Brain pericyte (primary cell): ENCODE measurements around the gene MRPL3.
A peak's percentile ranks its signal among the peaks of the same experiment; 100 is the strongest.

Experiments
- DNase-seq: peaks from one replicate; pipeline ENCODE4 v3.0.0-alpha.2; 2012; ENCODE audit warnings: low read depth, low spot score

Gene MRPL3

DNA sequence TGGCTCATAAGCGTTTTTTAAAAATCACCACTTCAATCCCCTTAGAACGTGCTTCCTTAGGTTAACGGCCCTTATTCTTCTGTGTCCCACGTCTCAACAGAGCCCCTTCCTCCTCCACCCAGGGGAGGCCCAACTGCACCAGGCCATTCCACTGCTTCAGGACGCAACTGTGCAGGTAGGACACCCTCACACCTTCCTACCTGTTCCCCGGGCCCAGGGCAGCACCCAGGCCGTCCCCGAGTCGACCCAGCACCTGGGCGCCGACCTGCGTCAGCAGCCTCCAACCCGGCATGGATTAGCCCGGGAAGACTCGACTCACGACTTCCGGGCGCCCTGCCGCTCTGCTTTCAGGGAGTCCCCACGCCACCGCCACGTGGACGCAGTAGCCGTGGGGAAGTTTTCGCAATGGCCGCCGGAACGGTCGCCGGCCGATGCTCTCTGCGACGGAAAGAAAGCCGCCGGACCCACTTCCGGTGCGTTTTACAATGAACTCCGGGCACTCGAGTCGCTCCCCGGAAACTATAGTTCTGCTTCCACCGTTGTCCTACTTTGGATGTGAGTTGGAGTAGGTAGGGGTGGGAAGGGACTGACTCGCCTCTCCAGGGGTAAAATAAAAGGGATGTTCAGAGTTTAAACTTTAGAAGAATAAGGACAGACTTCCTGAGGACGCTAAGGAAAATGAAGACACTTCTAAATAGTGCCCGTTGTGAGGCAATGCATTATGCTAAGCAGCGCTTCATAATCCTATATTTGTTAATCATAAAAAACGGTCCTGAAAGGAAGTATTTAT, at the start of gene MRPL3:
Gene MRPL3, minus strand, starts transcription at position 442 of the 790 bp plus-strand sequence. Its CDS starts 150 bp downstream, at position 292.
- peak; percentile 50 for DNase-seq

DNA sequence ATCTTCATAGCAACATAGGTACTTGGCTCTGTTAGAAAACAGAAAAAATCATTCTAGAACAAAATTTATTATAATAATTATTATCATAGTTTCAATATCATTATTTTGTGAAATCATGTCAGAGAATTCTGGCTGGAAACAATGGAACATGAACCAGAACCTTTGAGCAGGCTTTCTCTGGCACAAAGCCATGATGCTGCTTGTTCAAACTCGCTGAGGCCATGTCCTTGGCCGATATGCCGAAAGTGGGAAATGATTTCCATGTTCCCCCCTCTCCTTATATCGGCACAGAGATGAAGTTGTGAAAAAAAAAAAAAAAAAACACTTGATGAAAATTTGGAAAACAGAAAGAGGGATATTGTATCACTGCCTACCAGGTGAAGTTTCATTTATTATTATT, 49.0 kb upstream of the MRPL3 start:
- DNase-seq, result no peak

DNA sequence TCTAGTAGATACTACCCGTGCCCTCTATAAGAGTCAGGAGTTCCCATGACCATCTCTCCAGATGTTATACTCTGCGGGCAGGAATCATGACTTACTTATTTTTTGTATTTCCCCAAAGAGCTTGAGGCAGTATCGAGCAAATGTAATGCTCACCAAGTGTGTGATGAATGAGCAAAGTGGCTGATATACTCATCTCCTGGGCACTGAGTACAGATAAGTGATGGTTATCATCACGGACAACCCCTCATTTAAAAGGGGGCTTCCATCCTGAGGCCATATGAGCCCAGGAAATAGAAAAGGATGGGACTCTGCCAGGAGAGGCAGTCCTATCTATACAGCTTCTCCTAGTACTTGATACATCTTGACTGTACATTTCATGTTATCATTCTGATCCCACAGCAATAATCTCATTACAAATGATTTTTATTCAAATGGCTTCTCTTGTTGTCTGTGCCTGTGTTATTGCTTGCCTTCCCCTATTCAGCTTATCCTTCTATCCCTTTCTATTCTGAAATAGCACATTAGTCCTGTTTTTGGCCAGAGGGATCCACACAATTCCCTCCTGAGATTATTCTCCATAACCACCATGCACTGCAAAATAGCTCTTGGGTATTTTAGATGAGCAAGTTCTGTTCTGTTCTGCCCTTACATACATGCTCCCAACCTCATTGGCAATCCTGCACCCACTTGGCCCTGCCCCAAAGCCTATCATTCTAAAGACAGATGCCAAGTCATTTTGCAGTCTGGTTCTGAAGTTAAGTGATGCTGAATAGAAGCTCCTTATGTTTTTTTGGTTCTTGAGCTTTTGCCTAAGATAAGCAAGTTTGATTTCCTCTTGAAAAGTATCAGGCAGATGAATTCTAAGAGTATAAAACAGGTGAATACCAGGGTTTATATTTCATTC, 48.0 kb upstream of the MRPL3 start:
- no peak for DNase-seq

- DNase-seq, result no peak
Measured at GRCh38 chr3:131549340-131549739, 46.6 kb upstream of the MRPL3 start.

DNA sequence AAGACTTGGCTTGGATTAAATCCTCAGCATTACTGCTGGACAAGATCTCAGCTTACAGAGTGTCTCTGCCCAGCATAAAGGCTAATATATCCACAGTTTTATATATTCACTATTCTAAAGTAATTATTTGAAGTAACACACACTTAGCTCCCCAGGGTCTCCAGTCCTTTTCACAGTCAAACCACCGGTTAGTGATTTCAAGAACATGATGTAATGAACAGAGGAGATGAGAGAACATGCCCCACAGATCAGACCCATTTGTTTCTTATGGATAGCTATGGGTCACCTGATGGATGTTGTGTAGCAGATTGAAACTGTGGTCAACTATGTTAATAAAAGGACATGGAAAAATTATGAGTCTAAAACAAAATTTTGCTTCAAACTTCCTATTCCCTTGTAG, 44.8 kb upstream of the MRPL3 start:
- no peak for DNase-seq

DNA sequence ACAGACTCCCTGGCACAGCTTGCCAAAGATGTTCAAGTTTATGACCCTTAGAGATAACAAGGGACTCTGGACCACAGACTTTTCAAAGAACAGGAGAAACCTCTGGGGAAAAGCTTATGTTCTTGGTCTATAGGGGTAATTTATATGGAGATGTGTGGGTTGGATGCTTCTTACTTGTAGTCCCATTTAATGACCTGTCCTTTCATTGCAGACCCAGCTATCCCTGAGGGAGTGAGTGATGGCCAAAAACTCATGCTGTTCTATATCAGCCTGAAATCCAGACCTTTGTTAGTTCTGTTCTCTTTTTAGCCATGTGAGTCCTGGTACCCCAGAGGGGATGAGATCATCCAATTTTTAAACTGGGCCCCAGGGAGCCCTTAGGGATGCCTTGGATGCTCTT, 43.7 kb upstream of the MRPL3 start:
- no peak for DNase-seq

DNA sequence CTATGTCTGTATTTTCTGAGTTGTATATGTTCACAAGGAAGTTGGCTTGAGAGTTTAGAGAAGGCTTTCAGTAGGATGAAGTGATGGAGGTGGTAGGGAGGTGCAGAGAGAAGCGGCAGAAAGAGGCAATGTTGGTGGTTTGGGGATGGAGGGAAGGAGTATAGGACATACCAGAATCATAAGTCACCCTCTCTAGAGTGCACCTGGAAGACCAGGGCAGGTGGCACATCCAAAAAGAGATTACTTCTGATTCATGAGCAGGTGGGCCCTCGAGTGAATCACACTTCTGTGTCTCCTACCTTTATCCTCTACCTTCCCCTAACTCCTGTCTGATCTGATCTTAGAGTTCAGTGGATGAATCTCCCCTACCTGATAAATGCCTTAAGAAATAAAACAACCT, 41.8 kb upstream of the MRPL3 start:
- no peak for DNase-seq

DNA sequence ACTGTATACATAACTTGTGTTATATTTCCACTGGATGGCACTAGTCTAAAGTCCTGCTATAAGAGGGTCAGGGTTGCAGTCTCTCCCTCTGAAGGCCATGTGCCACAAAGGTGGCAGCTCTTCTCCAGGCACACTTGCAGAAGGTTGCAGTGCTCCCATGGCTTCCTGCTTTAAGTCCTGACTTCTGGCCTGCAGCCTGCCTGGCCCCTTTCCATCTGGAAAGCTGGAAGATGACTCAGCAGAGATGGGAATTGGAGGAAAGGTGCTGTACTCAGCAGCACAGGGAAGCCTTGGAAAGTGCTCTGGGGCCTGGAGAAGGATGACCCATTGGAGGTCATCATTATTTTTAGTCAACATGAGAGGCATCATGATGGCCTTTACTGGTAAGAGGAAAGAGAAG, 40.9 kb upstream of the MRPL3 start:
- peak; percentile 0 for DNase-seq

- no peak for DNase-seq
Measured at GRCh38 chr3:131541288-131541687, 38.5 kb upstream of the MRPL3 start.

GRCh38 chr3:131540821-131541220, 38.0 kb upstream of the MRPL3 start:
- no peak for DNase-seq

GRCh38 chr3:131540143-131540542, 37.4 kb upstream of the MRPL3 start:
- DNase-seq, result no peak

- no peak for DNase-seq
Measured at GRCh38 chr3:131538968-131539367, 36.2 kb upstream of the MRPL3 start.

DNA sequence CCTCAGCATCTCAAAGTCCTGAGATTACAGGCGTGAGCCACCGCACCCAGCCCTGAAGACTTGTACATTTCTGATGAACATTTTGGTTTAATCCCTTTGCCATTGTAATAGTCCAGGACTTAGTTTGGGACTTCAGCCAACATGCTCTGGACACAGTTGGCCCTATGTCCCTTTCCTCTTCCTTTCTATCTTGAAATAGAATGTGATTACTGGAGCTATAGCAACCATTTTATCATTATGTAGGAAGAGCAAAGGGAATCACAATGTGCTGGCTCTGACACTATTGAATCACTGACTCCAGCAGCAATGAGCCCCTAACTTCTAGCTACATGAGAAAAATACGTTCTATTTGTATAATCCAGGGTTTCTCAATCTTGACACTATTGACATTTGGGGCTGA, 34.8 kb upstream of the MRPL3 start:
- DNase-seq, result no peak

GRCh38 chr3:131535596-131535995, 32.8 kb upstream of the MRPL3 start:
- DNase-seq, result no peak

- DNase-seq, result no peak
Measured at GRCh38 chr3:131535131-131535530, 32.4 kb upstream of the MRPL3 start.

DNA sequence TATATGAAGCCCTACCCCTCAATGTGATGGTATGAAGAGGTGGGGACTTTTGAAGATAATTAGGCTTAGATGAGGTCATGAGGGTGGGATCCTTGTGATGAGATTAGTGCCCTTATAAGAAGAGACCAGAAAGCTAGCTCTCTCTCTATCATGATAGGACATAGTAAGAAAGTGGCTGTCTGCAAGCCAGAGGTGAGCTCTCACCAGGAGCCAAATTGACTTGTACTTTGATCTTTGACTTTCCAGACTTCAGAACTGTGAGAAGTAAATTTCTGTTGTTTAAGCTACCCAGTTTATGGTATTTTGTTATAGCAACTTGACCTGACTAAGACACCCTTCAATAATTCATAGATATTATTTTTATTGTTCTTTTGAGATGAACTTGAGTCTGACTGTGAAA, 29.9 kb upstream of the MRPL3 start:
- DNase-seq, result no peak

- no peak for DNase-seq
Measured at GRCh38 chr3:131530843-131531242, 28.1 kb upstream of the MRPL3 start.

DNA sequence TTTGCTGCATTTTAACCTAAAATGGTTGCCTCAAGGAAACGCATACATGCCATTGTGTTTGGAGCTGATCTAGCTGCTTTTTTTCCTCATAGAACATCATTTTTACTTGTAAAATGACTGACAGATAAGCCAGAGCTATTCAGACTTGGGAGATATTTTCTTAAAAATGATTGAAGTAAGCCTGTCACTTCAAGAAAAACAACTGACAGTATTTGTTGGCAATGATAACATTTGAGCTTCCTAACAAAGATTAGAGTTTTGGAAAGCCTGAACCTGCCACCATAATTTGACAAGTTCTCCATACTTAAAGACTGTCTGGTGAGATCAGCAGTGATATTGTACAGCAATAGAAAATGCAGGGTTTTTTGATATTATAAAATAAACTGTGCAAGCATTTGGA, 27.6 kb upstream of the MRPL3 start:
- DNase-seq, result no peak

DNA sequence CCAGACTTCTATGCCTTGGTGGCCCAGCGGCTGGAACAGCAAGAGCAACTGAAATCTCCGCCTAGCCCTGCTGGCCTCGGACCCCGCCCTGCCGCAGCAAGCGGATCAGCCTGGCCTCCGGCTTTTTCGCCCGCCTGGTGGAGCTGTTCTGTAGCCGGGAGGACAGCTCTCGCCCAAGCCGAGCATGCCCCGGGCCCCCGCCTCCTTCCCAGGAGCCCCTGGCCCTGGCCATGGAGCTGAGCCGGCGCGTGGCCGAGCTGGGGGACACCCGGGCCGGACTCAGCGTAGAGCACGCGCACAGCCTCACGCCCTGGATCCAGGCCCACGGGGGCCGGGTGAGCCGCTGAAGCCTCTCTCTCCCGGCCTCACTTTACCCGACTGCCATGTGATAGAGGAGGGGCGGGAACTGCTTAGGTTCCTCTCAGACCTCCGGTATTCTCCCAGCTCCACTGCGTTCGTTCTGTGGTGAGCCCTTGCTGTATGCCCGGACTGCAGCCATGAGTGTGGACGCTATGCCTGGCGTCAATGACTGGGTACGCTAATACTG, 24.1 kb upstream of the MRPL3 start:
- DNase-seq, result no peak

- DNase-seq, result no peak
Measured at GRCh38 chr3:131518680-131519079, 15.9 kb upstream of the MRPL3 start.

DNA sequence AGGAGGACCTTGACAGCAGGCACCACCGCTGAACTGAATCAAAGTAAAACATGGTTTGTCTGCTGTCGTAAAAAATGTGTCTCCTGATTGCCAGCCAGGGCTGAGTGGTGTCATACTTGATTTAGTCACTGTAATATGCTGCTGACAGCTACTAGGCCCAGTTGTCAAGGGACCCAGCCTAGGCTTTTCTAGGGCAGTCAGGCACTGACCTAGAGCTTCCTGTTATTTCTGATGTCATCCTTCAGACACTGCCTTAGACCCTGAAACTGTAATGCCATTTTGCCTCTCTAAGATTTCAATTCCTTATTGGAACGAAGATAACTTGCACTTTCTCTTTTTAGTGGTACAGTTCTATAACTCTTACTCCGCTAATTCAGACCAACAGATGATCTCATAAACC, 2.6 kb upstream of the MRPL3 start:
- no peak for DNase-seq

- no peak for DNase-seq
Measured at GRCh38 chr3:131503320-131503635, 507 bp upstream of the MRPL3 start.

DNA sequence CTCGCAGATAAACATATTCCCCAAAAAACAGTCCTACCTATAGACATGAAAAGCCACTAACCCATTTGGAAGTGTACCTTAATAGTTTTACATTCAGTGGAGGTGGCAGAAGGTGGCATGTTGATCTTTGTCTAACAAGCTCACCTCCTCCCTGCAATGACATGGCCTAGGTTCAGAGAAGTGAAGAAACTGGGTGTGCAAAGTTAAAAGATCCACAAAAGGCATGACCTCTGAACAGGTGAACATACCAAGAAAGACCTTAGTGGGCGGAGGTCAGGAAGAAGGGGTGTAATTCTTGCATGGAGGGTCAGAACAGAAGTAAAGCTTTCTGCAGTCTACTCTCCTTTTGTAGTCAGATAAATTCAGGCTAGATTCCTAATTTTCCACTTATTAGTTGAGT, 822 bp downstream of the MRPL3 start:
- DNase-seq, result no peak
